ENCODE results near the gene NCOA7.
"Not testable (repeated sequence)": the region's sequence is repeated elsewhere in the genome, so short reads cannot be mapped to it uniquely, and the experiment has no call there.

The NCOA7 gene

DNA sequence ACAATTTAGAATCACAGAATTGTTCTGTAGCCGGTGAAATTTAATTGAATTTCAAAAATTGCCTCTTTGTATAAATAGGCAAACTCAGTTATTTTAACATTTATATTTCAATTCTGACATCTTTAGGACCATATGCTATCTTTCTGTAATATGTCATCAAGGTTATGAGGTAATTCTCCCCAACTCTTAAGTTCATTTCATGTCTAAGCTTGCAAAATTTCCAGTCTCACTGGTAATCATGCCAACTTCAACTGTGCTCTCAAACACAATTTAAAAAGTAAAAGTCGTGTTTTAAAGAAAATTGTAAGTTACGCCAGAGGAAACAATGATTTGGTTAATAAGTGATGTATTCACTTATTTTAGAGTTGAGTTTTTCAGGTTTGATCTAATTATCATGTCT, 1.4 kb downstream of the NCOA7 start:
- no peak for DNase-seq (ENCODE audit: low read depth in 2 of 2)

DNA sequence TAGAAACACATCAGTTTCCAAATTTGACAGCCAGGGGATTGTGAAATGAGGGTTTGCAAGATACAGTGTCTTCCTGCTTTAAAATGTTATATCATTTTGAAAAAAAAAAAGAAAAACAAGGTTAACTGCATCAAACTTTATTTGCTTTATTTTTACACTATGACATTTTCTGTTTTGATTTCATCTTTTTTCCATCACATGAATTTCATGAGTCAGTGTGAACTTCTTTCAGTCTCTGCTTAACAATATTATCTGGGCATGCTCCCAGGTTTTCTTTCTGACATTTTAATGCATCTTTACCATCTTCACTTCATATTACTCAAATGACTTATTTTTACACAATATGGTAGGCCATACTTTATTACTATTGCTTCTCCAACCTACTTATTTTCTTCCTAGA, 1.9 kb downstream of the NCOA7 start:
- DNase-seq (ENCODE audit: low read depth in 2 of 2): no peak

DNA sequence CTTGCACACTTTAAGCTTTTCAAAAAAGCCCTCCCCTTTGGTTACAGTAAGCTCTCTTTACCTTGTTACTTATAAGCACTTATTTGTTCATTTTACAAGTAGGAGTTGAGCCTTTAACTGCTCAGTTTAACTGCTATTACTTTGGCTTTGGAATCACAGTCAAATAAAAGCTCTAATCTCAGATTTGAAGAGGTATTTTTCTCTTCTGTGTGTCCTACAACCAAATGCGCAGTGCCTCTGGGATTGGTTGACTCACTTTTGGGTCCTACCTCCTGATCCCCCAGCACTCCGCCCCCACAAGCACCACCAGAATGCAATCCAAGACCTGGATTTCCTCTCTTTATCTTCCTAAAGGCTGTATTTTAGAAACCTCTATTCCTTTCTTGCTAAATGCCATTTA, 2.5 kb downstream of the NCOA7 start:
- no peak for DNase-seq (ENCODE audit: low read depth in 2 of 2)

DNA sequence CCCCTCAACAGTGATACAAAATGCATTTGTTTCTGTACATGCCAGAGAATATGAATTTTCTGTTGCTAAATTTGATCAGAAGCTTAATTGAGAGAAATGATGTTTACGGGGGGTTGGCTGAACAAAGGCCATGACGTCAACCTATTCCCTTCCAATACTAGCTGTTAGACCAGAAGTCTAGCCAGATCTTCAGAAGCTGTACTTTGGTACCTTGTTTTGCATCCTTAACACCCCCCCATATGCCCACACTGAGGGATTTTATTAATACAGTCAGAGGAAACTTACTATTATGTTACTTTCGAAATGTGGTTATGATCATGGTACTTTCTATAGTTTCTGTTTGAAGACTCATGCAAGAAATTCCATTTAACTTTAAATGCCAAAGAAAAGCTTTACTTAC, 3.1 kb downstream of the NCOA7 start:
- DNase-seq (ENCODE audit: low read depth in 2 of 2): no peak

DNA sequence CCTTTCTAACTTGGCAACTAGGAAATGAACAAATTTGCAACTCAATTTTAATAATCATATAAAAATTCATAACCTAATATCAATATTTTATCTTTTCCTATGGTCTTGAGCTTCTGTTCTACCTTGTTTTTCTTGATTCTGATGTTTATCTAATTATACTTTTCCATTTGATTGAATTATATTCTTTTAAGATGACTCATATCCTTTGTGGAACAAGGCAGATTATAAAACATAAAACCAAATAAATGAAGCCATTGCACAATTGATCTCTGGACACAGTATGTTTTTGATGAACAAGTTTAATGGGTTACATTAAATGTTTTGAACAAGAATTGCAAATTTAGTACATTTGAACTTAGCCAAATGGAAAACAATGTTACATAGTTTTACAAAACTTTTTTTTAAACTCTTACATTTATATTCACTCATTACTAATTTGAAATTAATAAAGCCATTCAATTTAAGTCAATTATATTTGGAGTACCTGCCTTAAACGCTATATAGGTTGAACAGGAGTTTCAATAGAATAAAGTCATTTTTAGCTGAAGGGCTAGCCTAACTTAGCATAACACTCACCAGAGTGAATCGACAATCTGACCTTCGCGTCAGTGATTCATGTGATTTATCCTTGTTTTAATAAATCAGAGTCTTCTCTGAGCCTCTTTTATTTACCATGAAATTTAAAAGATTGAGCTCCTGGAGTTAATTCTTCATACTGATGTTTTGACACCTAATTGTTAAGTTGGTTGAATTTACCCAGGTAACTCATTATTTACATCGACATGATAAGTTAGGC, 3.8 kb downstream of the NCOA7 start:
- no peak for DNase-seq (ENCODE audit: low read depth in 2 of 2)

DNA sequence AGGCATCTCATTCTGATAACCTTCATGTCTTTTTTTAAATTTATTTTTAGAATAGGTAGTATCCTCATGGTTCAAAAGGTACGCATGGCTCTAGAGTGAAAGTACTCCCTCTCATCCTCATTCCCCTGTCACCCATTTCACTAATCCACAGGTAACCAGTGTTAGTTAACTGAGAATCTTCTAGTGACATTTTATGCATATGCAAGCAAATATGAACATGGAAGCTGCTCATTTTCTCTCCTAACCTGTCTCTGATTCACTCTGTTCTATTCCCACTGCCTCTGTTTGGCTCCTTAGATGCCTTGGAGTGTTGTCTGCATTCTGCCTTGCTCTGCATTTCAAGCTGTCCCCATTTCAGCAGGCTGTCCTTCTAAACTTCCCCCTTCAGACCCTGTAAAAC, 4.5 kb downstream of the NCOA7 start:
- no peak for DNase-seq (ENCODE audit: low read depth in 2 of 2)

DNA sequence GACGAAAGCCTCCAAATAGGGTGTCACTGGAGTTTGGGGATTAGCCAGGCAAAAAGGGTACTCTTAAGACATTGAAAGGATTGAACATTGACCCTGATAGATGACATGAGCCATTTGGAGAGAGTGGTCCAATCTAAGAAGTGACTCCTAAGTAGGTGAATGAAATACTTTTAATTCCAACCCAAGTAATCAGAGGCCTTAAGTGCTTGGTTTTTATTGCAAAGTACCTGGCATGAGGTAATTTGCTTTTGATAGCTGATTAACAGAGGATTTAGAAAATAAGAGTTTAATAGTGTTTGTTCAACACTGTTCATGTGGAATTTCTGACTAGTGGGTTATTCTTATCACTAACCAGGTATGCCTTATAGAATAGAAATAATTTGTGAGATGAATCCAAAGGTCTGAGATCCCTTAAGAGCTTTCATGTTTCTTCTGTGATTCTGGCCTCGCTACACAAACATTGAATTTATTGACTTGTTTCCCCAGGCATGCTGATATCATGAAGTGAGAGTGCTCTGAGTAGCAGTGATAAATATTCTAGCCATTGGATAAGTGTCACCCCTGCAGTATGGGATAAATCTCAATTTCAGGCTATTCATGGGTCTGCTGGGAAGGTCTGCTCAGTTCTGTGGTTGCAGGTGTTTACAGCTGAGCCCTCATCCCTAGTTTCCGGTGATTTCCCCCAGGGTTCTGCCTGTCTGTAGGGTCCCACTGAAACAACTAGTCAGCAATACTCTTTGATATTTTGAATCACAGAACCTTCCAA, 6.5 kb downstream of the NCOA7 start:
- DNase-seq (ENCODE audit: low read depth in 2 of 2): no peak

DNA sequence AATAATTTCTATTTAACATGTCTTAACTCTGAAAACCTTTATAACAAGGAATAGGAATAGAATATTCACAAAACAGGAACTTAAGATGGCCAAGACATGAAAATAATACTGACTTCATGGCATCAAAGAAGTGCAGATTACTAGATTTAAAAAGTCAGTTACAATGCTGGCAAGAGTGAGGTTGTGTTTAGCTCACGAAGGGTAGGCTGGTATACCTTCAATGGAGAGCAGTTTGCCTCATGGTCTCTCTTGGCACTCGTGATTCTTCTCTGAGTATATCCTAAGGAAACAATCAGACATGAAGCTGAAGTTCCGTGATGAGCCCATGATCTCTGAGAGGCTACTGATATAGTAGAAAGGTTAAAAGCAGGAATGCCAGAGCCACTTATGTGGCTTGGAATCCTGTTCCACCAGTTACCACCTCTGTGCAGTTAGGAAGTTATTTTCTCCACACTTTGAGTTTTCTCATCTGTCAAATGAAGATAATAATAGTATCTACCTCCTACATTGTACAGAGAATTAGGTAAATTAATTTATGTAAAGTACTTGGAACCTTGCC, 7.2 kb downstream of the NCOA7 start:
- DNase-seq (ENCODE audit: low read depth in 2 of 2): no peak

DNA sequence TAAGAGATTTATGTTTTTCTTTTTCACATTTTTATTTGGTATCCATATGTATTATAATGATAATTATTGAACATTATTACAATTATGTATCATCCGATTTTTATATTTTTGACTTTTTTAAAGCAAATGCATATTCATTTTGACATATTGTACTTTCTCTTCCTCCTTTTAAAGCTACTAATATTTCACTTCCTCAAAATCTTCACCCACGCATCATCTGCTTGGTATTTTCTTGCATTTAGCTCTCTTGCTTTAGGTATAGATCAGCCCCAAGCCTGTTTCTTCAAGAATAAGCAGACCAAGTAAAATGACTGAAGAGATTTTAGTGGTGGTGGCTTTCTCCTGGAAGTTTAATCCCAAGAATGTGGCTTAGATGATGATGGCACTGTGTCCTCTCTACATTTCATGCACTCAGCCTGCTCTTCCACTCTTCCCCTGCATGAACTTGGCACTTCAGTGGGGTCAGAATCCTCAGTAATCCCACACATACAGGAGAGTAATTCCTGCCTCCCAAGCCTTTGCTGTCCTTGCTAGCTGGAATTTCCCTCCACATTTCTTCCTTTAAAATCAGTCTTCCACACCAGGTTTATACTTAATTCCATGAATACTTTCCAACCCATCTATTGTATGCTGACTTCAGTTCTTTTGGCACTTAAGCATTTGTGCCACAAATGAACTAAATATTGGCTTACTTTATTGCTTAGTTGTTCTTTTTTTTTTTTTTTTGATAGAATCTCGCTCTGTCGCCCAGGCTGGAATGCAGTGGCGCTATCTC, 8.2 kb downstream of the NCOA7 start:
- DNase-seq (ENCODE audit: low read depth in 2 of 2): no peak

DNA sequence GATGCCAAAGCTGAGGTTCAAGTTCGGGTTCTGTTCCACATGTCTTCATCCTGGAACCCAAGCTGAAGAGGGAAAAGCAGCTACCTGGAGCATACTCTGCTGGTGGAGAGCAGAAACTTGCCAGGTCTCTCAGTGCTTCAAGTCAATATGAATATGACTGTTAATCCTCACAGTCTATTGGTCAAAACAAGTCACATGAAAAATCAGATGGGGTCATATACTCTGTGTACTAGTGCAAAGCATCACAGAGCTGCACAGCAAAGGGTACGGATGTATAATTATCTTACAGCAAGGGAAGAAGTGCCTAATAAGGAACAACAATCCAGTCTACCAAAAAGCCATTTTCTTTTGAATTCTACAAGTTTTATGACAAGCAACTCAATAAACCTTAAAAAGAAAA, 11.6 kb downstream of the NCOA7 start:
- no peak for DNase-seq (ENCODE audit: low read depth in 2 of 2)

DNA sequence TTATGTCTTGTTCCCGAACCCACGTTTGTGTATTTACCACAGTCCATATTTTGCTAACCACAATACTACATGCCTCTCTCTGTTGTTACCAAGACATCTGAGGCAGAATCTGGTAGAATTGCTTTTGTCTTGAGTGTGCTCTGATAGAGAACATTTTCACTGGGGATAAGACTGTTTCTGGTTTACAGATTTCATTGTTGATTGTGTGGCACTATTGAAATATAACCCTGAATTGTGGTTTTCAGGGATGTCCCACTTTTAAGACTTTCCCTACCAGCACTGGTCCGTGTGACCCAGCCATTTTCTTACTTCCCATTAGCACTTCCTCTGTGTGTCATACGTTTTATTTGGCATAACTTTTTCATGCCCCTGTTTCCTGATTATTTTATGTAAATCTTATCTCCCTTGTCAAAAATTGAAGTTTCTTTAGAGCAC, 12.2 kb downstream of the NCOA7 start:
- no peak for DNase-seq (ENCODE audit: low read depth in 2 of 2)

DNA sequence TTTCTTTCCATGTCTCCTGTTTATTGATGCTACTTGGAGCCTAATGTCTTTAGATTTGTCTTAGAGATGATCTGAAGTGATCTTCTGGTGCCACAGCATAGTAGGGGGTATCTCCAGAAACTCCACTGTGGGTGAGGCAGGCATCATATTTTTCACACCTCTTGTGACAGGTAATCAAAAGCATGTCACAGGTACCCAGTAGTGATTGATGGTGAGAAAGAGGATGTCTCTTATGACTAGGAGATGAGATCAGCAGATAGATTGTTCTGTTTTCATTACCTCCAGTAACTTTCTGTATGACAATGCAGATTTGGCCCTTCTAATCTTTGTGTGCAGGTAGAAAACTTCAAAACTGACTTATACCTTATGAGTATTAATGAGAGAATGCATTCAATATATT, 13.5 kb downstream of the NCOA7 start:
- no peak for DNase-seq (ENCODE audit: low read depth in 2 of 2)

DNA sequence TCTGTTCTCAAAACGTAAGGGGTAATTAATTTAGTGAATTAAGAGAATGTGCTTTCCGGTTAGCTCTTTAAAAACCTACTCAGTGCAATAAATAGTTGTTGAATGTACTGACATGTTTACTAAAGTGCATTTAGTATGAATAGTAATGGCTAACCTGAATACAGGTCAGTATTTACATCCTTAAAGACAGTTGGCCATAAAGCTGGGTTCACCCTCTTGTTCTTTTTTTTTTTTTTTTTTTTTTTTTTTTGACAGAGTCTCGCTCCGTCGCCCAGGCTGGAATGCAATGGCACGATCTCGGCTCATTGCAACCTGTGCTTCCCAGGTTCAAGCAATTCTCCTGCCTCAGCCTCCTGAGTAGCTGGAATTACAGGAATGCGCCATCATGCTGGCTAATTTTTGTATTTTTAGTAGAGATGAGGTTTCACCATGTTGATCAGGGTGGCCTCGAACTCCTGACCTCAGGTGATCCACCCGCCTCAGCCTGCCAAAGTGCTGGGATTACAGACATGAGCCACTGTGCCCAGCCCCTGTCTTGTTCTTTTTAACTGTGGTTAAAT, 14.2 kb downstream of the NCOA7 start:
- not testable (repeated sequence) for DNase-seq (ENCODE audit: low read depth in 2 of 2)

DNA sequence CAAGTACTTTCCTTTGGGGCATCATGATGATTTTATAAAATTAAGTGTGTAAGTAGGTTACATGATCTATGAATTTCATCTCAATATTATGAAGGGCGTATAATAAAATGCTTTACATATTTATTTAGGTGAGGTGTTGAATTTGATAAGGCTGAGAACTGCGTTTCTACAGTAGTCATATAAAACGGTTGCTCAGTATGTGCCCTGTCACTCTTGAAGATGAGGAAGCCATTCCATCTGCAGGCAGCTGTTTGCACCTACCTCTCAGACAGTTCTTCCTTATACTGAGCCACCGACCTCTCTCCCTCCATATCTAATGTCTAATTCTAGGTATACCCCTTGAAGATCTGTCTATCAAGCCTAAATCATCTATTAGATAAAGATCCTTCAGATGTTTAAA, 16.1 kb downstream of the NCOA7 start:
- no peak for DNase-seq (ENCODE audit: low read depth in 2 of 2)

DNA sequence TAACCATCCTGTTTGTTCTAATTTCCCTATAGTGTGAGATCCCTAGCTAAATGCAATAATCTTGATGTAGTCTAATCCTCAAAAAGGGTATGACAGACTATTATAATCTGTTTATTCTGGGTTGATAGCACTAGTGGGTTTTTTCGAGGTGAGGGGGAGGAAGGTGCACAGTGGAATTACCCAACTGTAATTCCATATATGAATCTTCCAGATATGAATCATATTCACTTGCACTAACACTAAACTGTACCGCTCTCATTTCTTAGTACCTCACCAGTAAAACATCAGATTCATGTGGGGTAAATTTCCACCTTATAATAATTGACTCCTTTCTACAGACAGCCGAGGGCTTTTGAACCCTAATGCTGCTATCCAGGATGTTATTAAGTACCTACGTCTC, 16.5 kb downstream of the NCOA7 start:
- DNase-seq (ENCODE audit: low read depth in 2 of 2): no peak

DNA sequence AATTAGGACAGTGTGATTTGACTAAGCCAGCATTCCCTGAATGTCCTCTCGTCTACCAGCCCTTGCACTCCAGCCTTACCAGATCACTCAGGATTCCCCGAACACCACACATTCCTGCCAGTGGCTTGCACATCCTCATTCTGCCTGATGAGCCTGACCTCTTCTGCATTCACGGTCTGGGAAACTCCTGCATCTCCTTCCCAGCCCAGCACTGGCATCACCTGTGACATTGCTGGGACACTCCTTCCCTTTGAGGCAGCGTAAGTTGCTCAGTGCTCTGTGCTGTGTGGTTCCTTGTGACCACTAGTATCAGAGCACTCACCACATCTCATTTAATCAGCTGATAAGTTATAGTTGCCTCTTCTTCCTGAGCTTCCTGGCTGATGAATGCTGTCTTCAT, 17.3 kb downstream of the NCOA7 start:
- no peak for DNase-seq (ENCODE audit: low read depth in 2 of 2)

DNA sequence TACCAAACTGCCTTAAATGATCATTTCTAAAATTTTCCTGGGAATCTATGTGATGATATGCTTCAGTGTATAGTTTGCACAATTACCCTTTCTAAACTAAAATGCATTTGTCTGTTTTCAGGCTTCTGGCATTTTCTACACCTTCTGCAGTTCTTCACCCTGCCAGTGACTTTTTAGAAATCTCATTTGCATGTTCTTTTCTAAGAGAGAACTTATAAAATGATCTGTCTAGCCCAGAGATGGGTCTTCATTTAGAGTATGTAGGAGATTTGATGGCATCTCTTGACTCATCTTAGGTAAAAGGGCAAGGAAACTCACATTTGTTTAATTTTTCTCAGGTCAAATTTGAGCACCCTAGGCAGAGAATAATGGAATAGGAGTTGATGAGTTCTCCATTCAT, 17.8 kb downstream of the NCOA7 start:
- no peak for DNase-seq (ENCODE audit: low read depth in 2 of 2)

DNA sequence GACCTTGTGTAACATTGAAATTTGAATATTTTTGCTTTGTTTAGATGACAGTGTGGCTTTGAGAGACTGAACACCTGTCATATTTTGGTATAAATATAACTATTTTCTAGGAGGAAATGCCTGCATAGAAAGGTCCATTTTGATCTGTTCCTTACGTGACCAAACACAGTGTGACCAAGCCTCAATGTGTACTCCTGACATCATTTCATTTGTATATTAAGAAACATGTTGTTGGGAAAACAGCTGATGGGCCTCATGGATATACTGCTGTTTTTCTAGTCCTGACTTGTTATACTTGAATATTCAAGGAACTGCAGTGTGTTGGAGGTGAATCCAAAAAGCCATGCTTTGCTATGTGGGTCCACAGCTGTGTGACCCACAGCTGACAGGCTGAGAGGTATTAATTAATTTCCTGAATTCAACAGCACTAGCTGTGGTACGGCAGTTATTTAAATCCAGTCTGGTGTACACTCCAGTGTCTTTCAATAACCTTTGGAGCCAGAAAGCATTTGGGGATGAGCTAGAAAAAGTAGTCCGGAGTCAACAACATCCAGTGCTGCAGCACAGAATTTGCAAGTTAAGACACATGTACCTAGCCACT, 18.9 kb downstream of the NCOA7 start:
- DNase-seq (ENCODE audit: low read depth in 2 of 2): no peak

DNA sequence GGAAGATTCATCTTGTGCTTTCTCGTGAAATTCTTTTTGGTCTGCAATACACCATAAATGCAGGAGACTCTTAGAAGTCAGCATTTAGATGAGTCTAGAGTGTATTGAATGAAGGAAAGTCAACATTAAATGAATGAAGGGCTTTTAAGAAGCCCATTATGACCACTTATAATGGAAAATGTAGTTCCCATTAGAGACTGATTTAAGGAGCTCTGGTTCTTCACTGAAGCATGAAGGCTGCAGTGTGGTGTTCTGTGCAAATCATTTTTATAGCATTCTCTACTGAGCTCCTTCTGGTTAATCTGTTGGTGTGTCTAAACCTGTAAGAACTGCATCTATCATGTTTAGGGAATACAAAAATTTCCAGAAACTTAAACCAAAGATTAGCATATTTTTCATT, 19.7 kb downstream of the NCOA7 start:
- no peak for DNase-seq (ENCODE audit: low read depth in 2 of 2)

DNA sequence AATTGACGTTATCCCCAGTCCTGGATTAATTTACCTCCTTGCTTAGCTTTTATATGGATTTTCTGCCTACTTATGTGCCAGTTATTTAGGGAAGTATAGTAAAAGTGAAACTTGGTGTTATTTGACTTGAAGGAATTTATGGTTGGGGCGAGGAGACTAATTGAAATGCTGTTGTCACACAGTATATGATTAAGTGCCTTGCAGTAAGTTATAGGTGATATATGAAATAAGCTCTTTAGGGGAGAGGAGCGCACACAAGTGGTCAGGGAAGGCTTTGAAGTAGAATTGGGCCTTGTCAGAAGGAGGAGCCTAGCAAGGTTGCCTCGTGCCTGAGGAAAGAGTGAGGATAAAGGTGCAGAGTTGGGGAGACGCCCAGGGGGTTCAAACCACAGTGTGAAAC, 20.5 kb downstream of the NCOA7 start:
- DNase-seq (ENCODE audit: low read depth in 2 of 2): no peak
